ENCODE measurements around the gene TFPT. TPM values are rescaled to one million over a fixed set of nuclear protein-coding genes. Genes with fewer than 3 reads are reported as not detected.

TFPT gene
- total RNA-seq, 1 experiment from 2014 or later = 55.4 TPM

DNA sequence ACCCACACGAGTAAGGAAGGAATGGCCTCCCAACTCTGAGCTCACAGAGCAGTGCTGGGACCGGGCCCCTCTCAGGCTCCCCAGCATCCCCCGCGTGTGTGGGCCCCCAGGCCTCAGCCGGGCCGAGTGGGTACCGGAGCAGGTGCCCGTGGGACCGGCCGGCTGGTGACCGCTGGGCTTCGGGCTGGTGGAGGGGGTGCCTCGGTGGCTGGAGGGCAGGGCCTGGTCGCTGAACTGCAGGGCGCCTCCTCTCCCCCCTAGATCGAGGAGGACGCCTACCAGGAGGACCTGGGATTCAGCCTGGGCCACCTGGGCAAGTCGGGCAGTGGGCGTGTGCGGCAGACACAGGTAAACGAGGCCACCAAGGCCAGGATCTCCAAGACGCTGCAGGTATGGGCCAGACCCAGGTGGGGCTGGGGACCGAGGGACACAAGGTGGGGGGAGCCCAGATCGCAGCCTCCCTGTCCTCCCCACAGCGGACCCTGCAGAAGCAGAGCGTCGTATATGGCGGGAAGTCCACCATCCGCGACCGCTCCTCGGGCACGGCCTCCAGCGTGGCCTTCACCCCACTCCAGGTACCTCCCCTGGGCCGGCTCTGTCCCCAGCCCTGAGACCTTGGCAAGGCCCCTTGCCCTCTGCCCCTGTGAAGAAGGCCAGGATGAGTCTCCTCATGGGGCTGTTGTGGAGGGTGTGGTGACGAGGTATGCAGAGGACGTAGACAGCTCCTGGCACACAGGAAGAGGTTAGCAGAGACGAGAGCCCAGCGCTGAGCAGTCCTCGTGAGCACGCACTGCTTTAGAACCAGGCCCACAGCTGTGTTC, 13.5 kb upstream of the TFPT start:
- Histone ChIP-seq H3K9me2 (replicated peaks; ENCODE audit: low read length) (no peaks in the 10 kb centered on the region), H3K27me3 (ENCODE audit: low read length) (no peaks in the 10 kb centered on the region), H3K27ac (ENCODE audit: low read length) (no peak overlapping the region), H3K79me2 (ENCODE audit: low read length) (no peaks in the 10 kb centered on the region), H4K20me1 (ENCODE audit: low read length) (no peaks in the 10 kb centered on the region), H3K9ac (ENCODE audit: low read length) (no peak overlapping the region), H3K36me3 (ENCODE audit: low read depth, low read length) (peaks cover 50% of the 10 kb centered on the region), H3K4me1 (ENCODE audit: insufficient read depth, low read length) (no peaks in the 10 kb centered on the region), H3K9me3 (ENCODE audit: low read length) (no peaks in the 10 kb centered on the region), H3F3A (ENCODE audit: low read length, unreplicated experiment) (no peaks in the 10 kb centered on the region), H3K4me3 (ENCODE audit: low read length) (no peak overlapping the region), H3K4me2 (ENCODE audit: low read length) (no peak overlapping the region), H2AFZ (ENCODE audit: low read length) (no peak overlapping the region)
- CTCF ChIA-PET = no interaction called here
- no TSS peak for BruUV-seq (replicated peaks)
- TF ChIP-seq, protein P1, sequence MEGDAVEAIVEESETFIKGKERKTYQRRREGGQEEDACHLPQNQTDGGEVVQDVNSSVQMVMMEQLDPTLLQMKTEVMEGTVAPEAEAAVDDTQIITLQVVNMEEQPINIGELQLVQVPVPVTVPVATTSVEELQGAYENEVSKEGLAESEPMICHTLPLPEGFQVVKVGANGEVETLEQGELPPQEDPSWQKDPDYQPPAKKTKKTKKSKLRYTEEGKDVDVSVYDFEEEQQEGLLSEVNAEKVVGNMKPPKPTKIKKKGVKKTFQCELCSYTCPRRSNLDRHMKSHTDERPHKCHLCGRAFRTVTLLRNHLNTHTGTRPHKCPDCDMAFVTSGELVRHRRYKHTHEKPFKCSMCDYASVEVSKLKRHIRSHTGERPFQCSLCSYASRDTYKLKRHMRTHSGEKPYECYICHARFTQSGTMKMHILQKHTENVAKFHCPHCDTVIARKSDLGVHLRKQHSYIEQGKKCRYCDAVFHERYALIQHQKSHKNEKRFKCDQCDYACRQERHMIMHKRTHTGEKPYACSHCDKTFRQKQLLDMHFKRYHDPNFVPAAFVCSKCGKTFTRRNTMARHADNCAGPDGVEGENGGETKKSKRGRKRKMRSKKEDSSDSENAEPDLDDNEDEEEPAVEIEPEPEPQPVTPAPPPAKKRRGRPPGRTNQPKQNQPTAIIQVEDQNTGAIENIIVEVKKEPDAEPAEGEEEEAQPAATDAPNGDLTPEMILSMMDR (conservative IDR thresholded peaks at IDR 0.05; ENCODE audit: low read depth, low read length) = no peak
- TF ChIP-seq EZH2 (IDR thresholded peaks at IDR 0.05; ENCODE audit: low read length, unreplicated experiment) (no peak), EZH2phosphoT487 (IDR thresholded peaks at IDR 0.05; ENCODE audit: borderline replicate concordance, low read length) (no peak)
- POLR2A ChIA-PET (ENCODE audit: unreplicated experiment) = interaction anchor here (0.5 kb wide), 1 partner anchor 36 kb away, joined by 11 read pairs; no protein-coding TSS in a partner anchor
- ATAC-seq (no peak), DNase-seq (no peak)
- intact Hi-C loops (cut with micrococcal nuclease) = no loop called here

DNA sequence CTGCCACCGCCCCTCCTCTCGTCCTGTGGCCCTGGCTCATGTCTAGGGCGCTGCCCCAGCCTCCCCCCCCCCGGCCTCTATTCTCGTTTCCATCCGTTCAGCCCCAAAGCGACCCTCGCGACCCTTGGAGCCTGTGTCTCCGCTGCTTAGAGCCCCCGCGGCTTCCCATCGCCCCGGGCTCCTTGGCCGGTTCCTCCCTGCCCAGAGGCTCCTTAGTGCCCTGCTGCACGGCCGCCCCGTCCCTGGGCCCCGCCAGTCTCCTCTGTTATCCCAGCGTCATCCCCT, 12.9 kb upstream of the TFPT start:
- H3K4me2 ChIP-seq (ENCODE audit: low read length) = no peak overlapping the region
- ATAC-seq (no peak), DNase-seq (no peak)
- H3K4me3 ChIP-seq (ENCODE audit: low read length) = no peak overlapping the region
- intact Hi-C loops (cut with micrococcal nuclease) = no loop called here
- H3K9me2 ChIP-seq (replicated peaks; ENCODE audit: low read length) = no peaks in the 10 kb centered on the region
- ChIA-PET POLR2A (ENCODE audit: unreplicated experiment) (no interaction called here), CTCF (no interaction called here)
- TF ChIP-seq EZH2 (IDR thresholded peaks at IDR 0.05; ENCODE audit: low read length, unreplicated experiment) (no peak), EZH2phosphoT487 (IDR thresholded peaks at IDR 0.05; ENCODE audit: borderline replicate concordance, low read length) (no peak)
- TF ChIP-seq, protein P1 (conservative IDR thresholded peaks at IDR 0.05; ENCODE audit: low read depth, low read length) = no peak
- no peaks in the 10 kb centered on the region for H3K9me3 ChIP-seq (ENCODE audit: low read length)
- no peaks in the 10 kb centered on the region for H3K27me3 ChIP-seq (ENCODE audit: low read length)
- H3K36me3 ChIP-seq (ENCODE audit: low read depth, low read length) = peaks cover 56% of the 10 kb centered on the region
- BruUV-seq (replicated peaks) = no TSS peak
- no peaks in the 10 kb centered on the region for H3K4me1 ChIP-seq (ENCODE audit: insufficient read depth, low read length)
- no peaks in the 10 kb centered on the region for H3F3A ChIP-seq (ENCODE audit: low read length, unreplicated experiment)
- no peaks in the 10 kb centered on the region for H3K79me2 ChIP-seq (ENCODE audit: low read length)
- H3K27ac ChIP-seq (ENCODE audit: low read length) = no peak overlapping the region
- H4K20me1 ChIP-seq (ENCODE audit: low read length) = no peaks in the 10 kb centered on the region
- H3K9ac ChIP-seq (ENCODE audit: low read length) = no peak overlapping the region
- no peak overlapping the region for H2AFZ ChIP-seq (ENCODE audit: low read length)

DNA sequence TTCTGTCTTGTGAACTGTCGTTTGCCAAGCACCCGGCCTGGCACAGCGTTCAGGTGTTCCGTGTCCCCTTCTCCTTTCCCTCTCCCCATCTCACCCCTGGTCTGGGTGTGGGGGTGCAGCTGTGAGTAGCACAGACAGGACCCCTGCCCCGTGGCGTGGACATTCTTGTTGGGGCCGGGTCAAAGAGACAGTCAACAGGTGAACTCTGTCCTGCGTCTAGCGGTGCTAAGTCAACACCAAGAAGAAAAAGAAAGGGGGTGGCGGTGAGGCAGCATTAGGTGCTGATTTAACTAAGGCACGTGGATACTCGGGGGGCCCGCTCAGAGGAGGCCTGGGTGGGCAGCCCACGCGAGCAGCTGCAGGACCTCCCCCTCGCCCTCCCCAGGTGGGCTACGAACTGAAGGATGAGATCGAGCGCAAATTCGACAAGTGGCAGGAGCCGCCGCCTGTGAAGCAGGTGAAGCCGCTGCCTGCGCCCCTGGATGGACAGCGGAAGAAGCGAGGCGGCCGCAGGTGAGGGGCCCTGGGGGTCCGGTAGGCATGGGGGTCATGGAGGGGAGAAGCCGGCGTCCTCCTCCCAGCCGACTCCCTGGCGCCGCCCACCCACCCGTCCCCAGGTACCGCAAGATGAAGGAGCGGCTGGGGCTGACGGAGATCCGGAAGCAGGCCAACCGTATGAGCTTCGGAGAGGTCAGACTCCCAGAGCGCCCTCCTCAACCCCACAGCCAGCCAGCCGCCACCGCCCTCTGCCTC, 12.4 kb upstream of the TFPT start:
- H3K27ac ChIP-seq (ENCODE audit: low read length) = no peak overlapping the region
- H3K9me3 ChIP-seq (ENCODE audit: low read length) = no peaks in the 10 kb centered on the region
- no peaks in the 10 kb centered on the region for H3K79me2 ChIP-seq (ENCODE audit: low read length)
- H3K36me3 ChIP-seq (ENCODE audit: low read depth, low read length) = peaks cover 61% of the 10 kb centered on the region
- DNase-seq (no peak), ATAC-seq (no peak)
- no peaks in the 10 kb centered on the region for H4K20me1 ChIP-seq (ENCODE audit: low read length)
- no peak overlapping the region for H2AFZ ChIP-seq (ENCODE audit: low read length)
- no TSS peak for BruUV-seq (replicated peaks)
- TF ChIP-seq, protein P1 (conservative IDR thresholded peaks at IDR 0.05; ENCODE audit: low read depth, low read length) = no peak
- TF ChIP-seq EZH2phosphoT487 (IDR thresholded peaks at IDR 0.05; ENCODE audit: borderline replicate concordance, low read length) = no peak
- TF ChIP-seq EZH2 (IDR thresholded peaks at IDR 0.05; ENCODE audit: low read length, unreplicated experiment) = no peak
- H3K9me2 ChIP-seq (replicated peaks; ENCODE audit: low read length) = no peaks in the 10 kb centered on the region
- no peaks in the 10 kb centered on the region for H3K4me1 ChIP-seq (ENCODE audit: insufficient read depth, low read length)
- no peaks in the 10 kb centered on the region for H3F3A ChIP-seq (ENCODE audit: low read length, unreplicated experiment)
- no peak overlapping the region for H3K4me3 ChIP-seq (ENCODE audit: low read length)
- POLR2A ChIA-PET (ENCODE audit: unreplicated experiment) = no interaction called here
- intact Hi-C loops (cut with micrococcal nuclease) = no loop called here
- H3K9ac ChIP-seq (ENCODE audit: low read length) = no peak overlapping the region
- no peaks in the 10 kb centered on the region for H3K27me3 ChIP-seq (ENCODE audit: low read length)
- CTCF ChIA-PET = no interaction called here
- no peak overlapping the region for H3K4me2 ChIP-seq (ENCODE audit: low read length)
